K562 (cell line): ENCODE data around the gene ARID3A. TPM values are rescaled to one million over a fixed set of nuclear protein-coding genes. Genes with fewer than 3 reads are reported as not detected.
A peak's percentile ranks its signal among the peaks of the same experiment; 100 is the strongest.

Experiments used
- BHLHE40 ChIP-seq: IDR thresholded peaks from 2 replicates; pipeline ENCODE4 v1.6.1; 2011; ENCODE audit warnings: low read length, improper control_type of control experiment
- DNMT1 ChIP-seq: fragments of 450-650 bp; IDR thresholded peaks from 2 replicates; pipeline ENCODE4 v1.6.1; 2016; ENCODE audit warnings: antibody characterized with exemption, mild to moderate bottlenecking
- KLF10 ChIP-seq: fragments of 250-450 bp; sonication (Bioruptor Pico); IDR thresholded peaks from 2 replicates; pipeline ENCODE4 v1.6.1; 2021; ENCODE audit warnings: matching md5 sums
- NFXL1 ChIP-seq: fragments of 450-650 bp; formaldehyde crosslinking; IDR thresholded peaks from 2 replicates; pipeline ENCODE4 v1.4.0; 2021; ENCODE audit warnings: mild to moderate bottlenecking
- SMAD4 ChIP-seq: fragments of 250-450 bp; sonication (Bioruptor Pico); conservative IDR thresholded peaks from 2 replicates; pipeline ENCODE4 v1.8.0; 2021; ENCODE audit warnings: inconsistent platforms, mild to moderate bottlenecking, moderate library complexity
- TBL1XR1 ChIP-seq, 2 experiments: IDR thresholded peaks; 2 replicates each; pipeline ENCODE4 v1.6.1; 2012; ENCODE audit warnings: improper control_type of control experiment in 2 of 2, low read length in 2 of 2, mild to moderate bottlenecking in 1 of 2
- ZFP30 ChIP-seq: fragments of 250-450 bp; sonication (Bioruptor Pico); IDR thresholded peaks from 2 replicates; pipeline ENCODE4 v1.8.0; 2022; ENCODE audit warnings: moderate library complexity, mild to moderate bottlenecking, inconsistent platforms, borderline replicate concordance
- ZNF592 ChIP-seq: fragments of 450-650 bp; IDR thresholded peaks from 2 replicates; pipeline ENCODE4 v1.6.1; 2017; ENCODE audit warnings: antibody characterized with exemption, mild to moderate bottlenecking
- ZSCAN32 ChIP-seq: fragments of 450-650 bp; formaldehyde crosslinking; IDR thresholded peaks from 2 replicates; pipeline ENCODE4 v1.4.0; 2020; ENCODE audit warnings: mild to moderate bottlenecking, moderate library complexity
- polyA plus RNA-seq, 8 experiments: library from polyadenylated mRNA; depleted of rRNA in 4 of 8; stranded (reverse) in 5 of 8; unstranded in 3 of 8; fragments of >200 nt; fragmentation: Nextera tagmentation in 2 of 8; fragmentation: Illumina TruSeq in 1 of 8; extraction: Ambion mirVana in 2 of 8; extraction: Trizol in 1 of 8; gene quantifications; 2 replicates each; pipeline versions ENCODE4 v1.2.1 to v1.2.3, GENCODE V29; 2011 to 2014; ENCODE audit warnings: inconsistent platforms in 1 of 8, missing spikeins in 1 of 8
- total RNA-seq, 7 experiments: library from RNA; depleted of rRNA in 6 of 7; stranded (reverse); fragments of >200 nt in 6 of 7; fragmentation: Illumina TruSeq in 2 of 7; extraction: Trizol in 2 of 7; gene quantifications; 2 replicates each; pipeline versions ENCODE4 v1.2.1 to v1.2.3, GENCODE V29; 2011 to 2021; ENCODE audit warnings: low replicate concordance in 1 of 7

Gene ARID3A
- total and polyA plus RNA-seq, 9 of the 15 experiments (the other 6 are each of a cell fraction or from before 2014, with no cell fraction given), result 1.4 to 118 (median 31.2) TPM

- 0 out of 2 replicates have a peak, but pooled peaks have one; percentile 23 for TF ChIP-seq ZNF592
- TF ChIP-seq ZFP30, result no peak
- no peak for TF ChIP-seq BHLHE40
- TF ChIP-seq ZSCAN32 (CRISPR knock-in tag), result 0 out of 2 replicates have a peak, but pooled peaks have one; percentile 8
- no peak for TF ChIP-seq SMAD4 (CRISPR knock-in tag)
- no peak for TF ChIP-seq DNMT1
- TF ChIP-seq KLF10 (CRISPR knock-in tag), result no peak
- TF ChIP-seq NFXL1, result no peak
- TF ChIP-seq TBL1XR1 (IDR thresholded peaks at IDR 0.05; ENCODE audit: low read length in 2 of 2), result no peak
- TF ChIP-seq, all 486 proteins: peak for 34
These were observed 12.6 kb upstream of the ARID3A start, which contains the start of gene R3HDM4 (continued) for GRCh38 chr19:913080-913748.
